ENCODE data around the gene AHCY.
"Not testable (repeated sequence)": the region's sequence is repeated elsewhere in the genome, so short reads cannot be mapped to it uniquely, and the experiment has no call there.

Gene AHCY

GRCh38 chr20:34264141-34264540 lies 39.0 kb downstream of the AHCY start:
- H3K4me3 ChIP-seq (ENCODE audit: low read length) = no peak overlapping the region
- TF ChIP-seq ZNF274 (IDR thresholded peaks at IDR 0.05; ENCODE audit: low read depth, low read length) = no peak

- not testable (repeated sequence) for H3K4me3 ChIP-seq (ENCODE audit: low read length)
Observed at GRCh38 chr20:34263468-34263867, 39.7 kb downstream of the AHCY start.

- H3K4me3 ChIP-seq (ENCODE audit: low read length) = no peak overlapping the region
- no peak for TF ChIP-seq ZNF274 (IDR thresholded peaks at IDR 0.05; ENCODE audit: low read depth, low read length)
Observed at GRCh38 chr20:34262488-34263288, 40.5 kb downstream of the AHCY start.

GRCh38 chr20:34260208-34260942 lies 42.8 kb downstream of the AHCY start:
- no peak overlapping the region for H3K4me3 ChIP-seq (ENCODE audit: low read length)
- no peak for TF ChIP-seq ZNF274 (IDR thresholded peaks at IDR 0.05; ENCODE audit: low read depth, low read length)

GRCh38 chr20:34256629-34257124 lies 46.5 kb downstream of the AHCY start:
- TF ChIP-seq ZNF274 (IDR thresholded peaks at IDR 0.05; ENCODE audit: low read depth, low read length) = no peak
- H3K4me3 ChIP-seq (ENCODE audit: low read length) = no peak overlapping the region

DNA sequence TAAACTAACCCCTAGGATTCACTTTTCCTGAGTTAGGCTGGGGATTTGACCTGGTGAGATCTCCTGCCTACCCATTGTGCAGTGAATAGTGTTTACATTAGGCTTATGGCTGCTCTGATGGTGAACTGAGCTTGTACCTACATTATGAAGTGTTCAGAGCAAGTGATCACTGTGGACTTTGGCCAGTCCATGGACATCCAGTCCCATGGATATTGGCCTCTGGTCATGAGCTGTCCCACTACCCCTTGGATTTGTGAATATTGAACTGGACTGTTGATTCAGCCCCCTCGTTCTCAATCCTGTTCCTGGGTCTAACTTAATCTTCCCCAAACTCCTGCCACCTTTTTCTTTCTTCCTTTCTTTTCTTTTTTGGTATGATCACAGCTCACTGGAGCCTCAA lies 48.2 kb downstream of the AHCY start:
- TF ChIP-seq ZNF274 (IDR thresholded peaks at IDR 0.05; ENCODE audit: low read depth, low read length) = no peak
- H3K4me3 ChIP-seq (ENCODE audit: low read length) = no peak overlapping the region

DNA sequence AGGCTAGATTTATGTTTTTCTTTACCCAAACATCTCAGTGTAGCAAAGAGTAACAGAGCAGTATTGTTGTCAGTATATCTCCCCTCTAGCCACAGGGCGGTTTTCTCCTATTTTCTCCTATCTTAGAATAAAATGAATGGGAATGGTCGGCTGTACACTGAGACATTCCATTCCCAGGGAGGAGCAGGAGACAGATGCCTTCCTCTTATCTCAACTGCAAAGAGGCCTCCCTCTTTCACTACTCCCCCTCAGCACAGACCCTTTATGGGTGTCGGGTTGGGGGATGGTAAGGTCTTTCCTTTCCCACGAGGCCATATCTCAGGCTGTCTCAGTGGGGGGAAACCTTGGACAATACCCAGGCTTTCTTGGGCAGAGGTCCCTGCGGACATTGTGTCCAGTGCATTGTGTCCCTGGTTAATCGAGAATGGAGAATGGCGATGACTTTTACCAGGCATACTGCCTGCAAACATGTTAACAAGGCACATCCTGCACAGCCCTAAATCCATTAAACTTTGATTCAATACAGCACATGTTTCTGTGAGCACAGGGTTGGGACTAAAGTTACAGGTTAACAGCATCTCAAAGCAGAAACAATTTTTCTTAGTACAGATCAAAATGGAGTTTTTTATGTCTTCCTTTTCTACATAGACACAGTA lies 50.6 kb downstream of the AHCY start:
- H3K4me3 ChIP-seq (ENCODE audit: low read length) = not testable (repeated sequence)

DNA sequence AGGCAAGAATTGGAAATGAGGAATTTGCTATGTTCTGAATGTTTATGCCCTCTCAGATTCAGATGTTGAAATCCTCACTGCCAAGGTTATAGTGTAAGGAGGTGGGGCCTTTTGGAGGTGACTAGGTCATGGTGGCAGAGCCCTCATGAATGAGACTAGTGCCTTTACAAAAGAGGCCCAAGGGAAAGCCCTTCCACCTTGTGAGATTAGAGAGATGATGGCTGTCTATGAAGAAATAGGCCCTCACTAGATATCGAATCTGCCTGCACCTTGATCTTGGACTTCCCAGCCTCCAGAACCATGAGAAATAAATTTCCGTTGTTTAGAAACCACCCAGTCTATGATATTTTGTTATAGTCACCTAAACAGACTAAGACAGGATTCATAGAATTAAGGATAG lies 51.5 kb downstream of the AHCY start:
- no peak for TF ChIP-seq ZNF274 (IDR thresholded peaks at IDR 0.05; ENCODE audit: low read depth, low read length)
- no peak overlapping the region for H3K4me3 ChIP-seq (ENCODE audit: low read length)

- no peak overlapping the region for H3K4me3 ChIP-seq (ENCODE audit: low read length)
- TF ChIP-seq ZNF274 (IDR thresholded peaks at IDR 0.05; ENCODE audit: low read depth, low read length) = no peak
Observed at GRCh38 chr20:34250005-34250404, 53.1 kb downstream of the AHCY start.

DNA sequence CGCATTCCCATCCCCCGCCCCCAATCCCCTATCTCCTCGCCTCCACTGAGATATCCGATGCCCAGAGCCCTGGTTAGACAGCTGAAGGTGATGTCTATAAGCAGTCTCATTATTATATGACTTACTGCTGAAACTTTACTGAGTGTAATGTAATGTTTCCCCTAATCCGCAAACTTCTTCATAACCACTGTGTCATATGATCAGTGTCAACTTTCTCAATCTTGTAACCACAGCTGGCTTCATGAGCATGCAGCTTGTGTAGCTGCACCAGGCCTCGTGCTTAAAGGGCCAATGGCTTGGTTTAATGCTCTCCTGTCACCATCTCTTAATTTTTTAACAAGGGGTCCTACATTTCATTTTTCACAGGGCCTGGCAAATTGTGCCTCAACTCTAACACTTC lies 53.9 kb downstream of the AHCY start:
- H3K4me3 ChIP-seq (ENCODE audit: low read length) = no peak overlapping the region
- no peak for TF ChIP-seq ZNF274 (IDR thresholded peaks at IDR 0.05; ENCODE audit: low read depth, low read length)

GRCh38 chr20:34246126-34246626 lies 57.0 kb downstream of the AHCY start:
- TF ChIP-seq ZNF274 (IDR thresholded peaks at IDR 0.05; ENCODE audit: low read depth, low read length) = no peak
- H3K4me3 ChIP-seq (ENCODE audit: low read length) = no peak overlapping the region

- no peak for TF ChIP-seq ZNF274 (IDR thresholded peaks at IDR 0.05; ENCODE audit: low read depth, low read length)
- H3K4me3 ChIP-seq (ENCODE audit: low read length) = no peak overlapping the region
Observed at GRCh38 chr20:34243377-34243776, 59.8 kb downstream of the AHCY start.

GRCh38 chr20:34242879-34243278 lies 60.3 kb downstream of the AHCY start:
- TF ChIP-seq ZNF274 (IDR thresholded peaks at IDR 0.05; ENCODE audit: low read depth, low read length) = no peak
- no peak overlapping the region for H3K4me3 ChIP-seq (ENCODE audit: low read length)

DNA sequence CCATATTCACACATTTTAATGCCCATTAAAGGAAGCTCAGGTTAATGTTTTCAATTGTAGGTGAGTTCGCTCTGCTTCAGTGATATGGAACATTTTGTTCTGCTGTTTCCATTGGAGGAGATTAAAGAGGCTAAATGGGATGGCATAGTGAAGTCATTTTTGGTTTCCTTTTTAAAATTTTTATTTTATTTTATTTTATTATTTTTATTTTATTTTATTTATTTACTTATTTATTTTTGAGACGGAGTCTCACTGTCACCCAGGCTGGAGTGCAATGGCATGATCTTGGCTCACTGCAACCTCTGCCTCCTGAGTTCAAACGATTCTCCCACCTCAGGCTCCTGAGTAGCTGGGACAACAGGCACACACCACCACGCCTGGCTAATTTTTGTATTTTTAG lies 61.1 kb downstream of the AHCY start:
- H3K4me3 ChIP-seq (ENCODE audit: low read length) = not testable (repeated sequence)

Measured in GM08714 (cell line).